ENCODE results near the gene ELP1.

ELP1 gene

DNA sequence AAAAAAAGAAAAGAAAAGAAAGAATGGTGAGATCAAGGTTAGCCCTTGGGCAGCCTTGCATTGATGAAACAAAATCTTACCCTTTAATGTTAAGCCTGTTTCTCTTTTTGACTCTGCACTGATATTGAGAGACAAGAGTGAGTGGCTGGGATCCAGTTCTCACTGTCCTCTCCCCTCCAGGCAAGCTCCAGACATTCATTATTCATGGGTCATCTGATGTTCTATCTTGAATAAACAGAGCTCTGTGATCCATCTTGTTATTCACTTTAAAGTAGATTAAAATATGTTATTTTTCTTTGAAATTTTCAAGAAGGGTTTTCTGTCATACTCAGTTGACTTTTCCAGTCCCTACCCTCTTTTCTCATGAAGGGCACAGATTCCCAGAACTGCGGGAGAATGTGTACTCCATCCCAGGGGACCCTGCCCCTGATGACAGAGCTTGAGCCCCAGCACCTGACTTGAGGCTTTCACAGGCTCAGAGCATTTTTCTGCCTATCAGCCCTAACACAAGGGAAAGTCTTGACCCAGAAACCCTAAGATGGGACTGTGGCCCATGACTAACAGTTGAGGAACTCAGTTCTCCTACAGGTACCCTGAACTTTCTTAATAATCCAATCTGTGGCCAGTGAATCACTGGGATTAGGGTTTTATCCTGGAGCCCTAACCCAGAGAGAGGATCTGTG is 102.3 kb downstream of the ELP1 start:
- no peak overlapping the region for H2AFZ ChIP-seq
- TF ChIP-seq, protein P1, sequence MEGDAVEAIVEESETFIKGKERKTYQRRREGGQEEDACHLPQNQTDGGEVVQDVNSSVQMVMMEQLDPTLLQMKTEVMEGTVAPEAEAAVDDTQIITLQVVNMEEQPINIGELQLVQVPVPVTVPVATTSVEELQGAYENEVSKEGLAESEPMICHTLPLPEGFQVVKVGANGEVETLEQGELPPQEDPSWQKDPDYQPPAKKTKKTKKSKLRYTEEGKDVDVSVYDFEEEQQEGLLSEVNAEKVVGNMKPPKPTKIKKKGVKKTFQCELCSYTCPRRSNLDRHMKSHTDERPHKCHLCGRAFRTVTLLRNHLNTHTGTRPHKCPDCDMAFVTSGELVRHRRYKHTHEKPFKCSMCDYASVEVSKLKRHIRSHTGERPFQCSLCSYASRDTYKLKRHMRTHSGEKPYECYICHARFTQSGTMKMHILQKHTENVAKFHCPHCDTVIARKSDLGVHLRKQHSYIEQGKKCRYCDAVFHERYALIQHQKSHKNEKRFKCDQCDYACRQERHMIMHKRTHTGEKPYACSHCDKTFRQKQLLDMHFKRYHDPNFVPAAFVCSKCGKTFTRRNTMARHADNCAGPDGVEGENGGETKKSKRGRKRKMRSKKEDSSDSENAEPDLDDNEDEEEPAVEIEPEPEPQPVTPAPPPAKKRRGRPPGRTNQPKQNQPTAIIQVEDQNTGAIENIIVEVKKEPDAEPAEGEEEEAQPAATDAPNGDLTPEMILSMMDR (IDR thresholded peaks at IDR 0.05): no peak
- H3K79me2 ChIP-seq: no peaks in the 10 kb centered on the region
- no peak overlapping the region for H3K4me3 ChIP-seq (ENCODE audit: low read depth, low read length)
- H3K27me3 ChIP-seq (ENCODE audit: control insufficient read depth, insufficient read depth, low read length): no peaks in the 10 kb centered on the region
- no peaks in the 10 kb centered on the region for H3K36me3 ChIP-seq (ENCODE audit: control insufficient read depth, insufficient read depth, low read length)
- no peak overlapping the region for H3K9ac ChIP-seq
- H3K27ac ChIP-seq: no peak overlapping the region
- no peaks in the 10 kb centered on the region for H3K4me1 ChIP-seq
- H3K4me2 ChIP-seq (ENCODE audit: low read length): no peak overlapping the region
- H3K9me3 ChIP-seq (ENCODE audit: control insufficient read depth, low read length): no peaks in the 10 kb centered on the region

DNA sequence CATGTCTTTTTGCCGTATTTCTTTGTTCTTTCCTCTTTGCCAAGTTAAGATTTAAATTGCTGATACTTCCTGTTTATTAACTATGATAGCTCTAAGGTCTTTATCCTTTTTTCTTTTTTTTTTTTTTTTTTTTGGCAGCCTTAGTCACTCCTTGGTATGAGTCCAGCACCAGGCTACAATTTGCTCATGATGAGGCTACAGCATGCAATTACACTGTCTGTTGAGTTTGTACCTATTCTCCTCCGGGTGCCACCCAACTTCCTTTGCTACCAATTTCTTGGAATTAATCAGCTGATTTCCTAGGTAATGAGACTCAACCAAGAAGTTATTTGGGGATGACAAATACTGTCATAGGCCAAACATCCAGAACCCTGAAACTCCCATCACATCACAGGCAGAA is 103.7 kb downstream of the ELP1 start:
- Histone ChIP-seq H3K9me3 (ENCODE audit: control insufficient read depth, low read length) (no peaks in the 10 kb centered on the region), H3K36me3 (ENCODE audit: control insufficient read depth, insufficient read depth, low read length) (no peaks in the 10 kb centered on the region), H3K4me1 (no peaks in the 10 kb centered on the region), H3K27ac (no peak overlapping the region), H3K9ac (no peak overlapping the region), H3K79me2 (no peaks in the 10 kb centered on the region), H3K27me3 (ENCODE audit: control insufficient read depth, insufficient read depth, low read length) (no peaks in the 10 kb centered on the region), H3K4me3 (ENCODE audit: low read depth, low read length) (no peak overlapping the region), H2AFZ (no peak overlapping the region), H3K4me2 (ENCODE audit: low read length) (no peak overlapping the region)
- TF ChIP-seq, protein P1 (IDR thresholded peaks at IDR 0.05): no peak

DNA sequence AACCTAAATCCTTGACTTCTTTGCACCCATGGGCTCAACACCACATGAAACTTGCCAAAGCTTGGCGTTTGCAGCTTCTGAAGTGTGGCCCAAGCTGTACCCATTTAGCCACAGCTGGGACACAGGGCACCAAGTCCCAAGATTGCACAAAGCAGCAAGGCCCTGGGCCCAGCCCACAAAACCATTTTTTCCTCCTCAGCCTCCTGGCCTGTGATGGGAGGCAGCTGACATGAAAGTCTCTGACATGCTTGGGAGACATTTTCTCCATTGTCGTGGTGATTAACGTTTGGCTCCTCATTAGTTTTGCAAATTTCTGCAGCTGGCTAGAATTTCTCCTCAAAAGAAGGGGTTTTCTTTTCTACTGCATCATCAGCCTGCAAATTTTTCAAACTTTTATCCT is 110.1 kb downstream of the ELP1 start:
- H3K4me3 ChIP-seq (ENCODE audit: low read depth, low read length): no peak overlapping the region
- no peak overlapping the region for H3K4me2 ChIP-seq (ENCODE audit: low read length)
- H3K4me1 ChIP-seq: no peaks in the 10 kb centered on the region
- TF ChIP-seq, protein P1 (IDR thresholded peaks at IDR 0.05): no peak
- H3K9me3 ChIP-seq (ENCODE audit: control insufficient read depth, low read length): no peaks in the 10 kb centered on the region
- no peak overlapping the region for H3K9ac ChIP-seq
- H3K27ac ChIP-seq: no peak overlapping the region
- H3K36me3 ChIP-seq (ENCODE audit: control insufficient read depth, insufficient read depth, low read length): no peaks in the 10 kb centered on the region
- H2AFZ ChIP-seq: no peak overlapping the region
- H3K79me2 ChIP-seq: no peaks in the 10 kb centered on the region
- no peaks in the 10 kb centered on the region for H3K27me3 ChIP-seq (ENCODE audit: control insufficient read depth, insufficient read depth, low read length)

Measured in parathyroid adenoma (tissue), 2 donors.